Mesendoderm (in vitro differentiated cells): ENCODE results near the gene SYNPO.

Source experiments
- DNase-seq: peaks from one replicate; pipeline ENCODE4 v3.0.0; 2013
- H2AK5ac ChIP-seq: 2 replicates; pipeline ENCODE4 v1.6.1; 2013; ENCODE audit warnings: low read length, inconsistent platforms
- H2BK120ac ChIP-seq: 2 replicates; pipeline ENCODE4 v1.6.1; 2013; ENCODE audit warnings: low read depth, mild to moderate bottlenecking, low read length, moderate library complexity, mixed read lengths
- H2BK15ac ChIP-seq: replicated peaks from 2 replicates; pipeline ENCODE4 v1.6.1; 2013; ENCODE audit warnings: low read depth, mild to moderate bottlenecking, moderate library complexity
- H2BK5ac ChIP-seq: 2 replicates; pipeline ENCODE4 v1.6.1; 2013; ENCODE audit warnings: low read length, inconsistent platforms
- H3K18ac ChIP-seq: 2 replicates; pipeline ENCODE4 v1.6.1; 2013; ENCODE audit warnings: mild to moderate bottlenecking, low read length, mixed read lengths
- H3K23ac ChIP-seq: one replicate; pipeline ENCODE4 v1.6.1; 2013; ENCODE audit warnings: low read length
- H3K27ac ChIP-seq: 2 replicates; pipeline ENCODE4 v1.5.1; 2013; ENCODE audit warnings: low read depth, mild to moderate bottlenecking, inconsistent platforms, low read length, moderate library complexity
- H3K27me3 ChIP-seq: 2 replicates; pipeline ENCODE4 v1.6.1; 2013; ENCODE audit warnings: low read length, control low read depth, mild to moderate bottlenecking, inconsistent platforms; ENCODE audit not compliant: insufficient read depth, poor library complexity
- H3K36me3 ChIP-seq: 2 replicates; pipeline ENCODE4 v1.6.1; 2013; ENCODE audit warnings: low read length, inconsistent platforms; ENCODE audit not compliant: control insufficient read depth, insufficient read depth
- H3K4ac ChIP-seq: one replicate; pipeline ENCODE4 v1.6.1; 2013; ENCODE audit warnings: low read depth, mild to moderate bottlenecking, low read length, moderate library complexity
- H3K4me1 ChIP-seq: 2 replicates; pipeline ENCODE4 v1.6.1; 2013; ENCODE audit warnings: low read depth, low read length, inconsistent platforms; ENCODE audit not compliant: control insufficient read depth
- H3K4me2 ChIP-seq: 2 replicates; pipeline ENCODE4 v1.6.1; 2013; ENCODE audit warnings: low read length
- H3K4me3 ChIP-seq: 2 replicates; pipeline ENCODE4 v1.5.1; 2013; ENCODE audit warnings: mild to moderate bottlenecking, low read length
- H3K56ac ChIP-seq: one replicate; pipeline ENCODE4 v1.6.1; 2013; ENCODE audit warnings: low read length
- H3K79me1 ChIP-seq: 2 replicates; pipeline ENCODE4 v1.6.1; 2013; ENCODE audit warnings: low read length, inconsistent platforms
- H3K79me2 ChIP-seq: 2 replicates; pipeline ENCODE4 v1.6.1; 2013; ENCODE audit warnings: mild to moderate bottlenecking, low read length; ENCODE audit not compliant: control insufficient read depth, insufficient read depth
- H3K9ac ChIP-seq: 2 replicates; pipeline ENCODE4 v1.6.1; 2013; ENCODE audit warnings: low read length, inconsistent platforms
- H4K5ac ChIP-seq: one replicate; pipeline ENCODE4 v1.6.1; 2013; ENCODE audit warnings: low read length
- H4K8ac ChIP-seq: one replicate; pipeline ENCODE4 v1.6.1; 2013; ENCODE audit warnings: low read depth, mild to moderate bottlenecking, control low read depth, low read length, moderate library complexity
- WGBS: extraction: QIAGEN DNeasy Blood & Tissue Kit; methylation state at CpG from one replicate; pipeline ENCODE4 v1.1.7; 2013; ENCODE audit warnings: low lambda C conversion rate, missing lambda C conversion rate; ENCODE audit not compliant: insufficient coverage; ENCODE audit errors: extremely low coverage; 5-methylcytosine and 5-hydroxymethylcytosine counted together

Gene SYNPO

GRCh38 chr5:150618588-150619281, 21.7 kb upstream of the SYNPO start:
- Histone ChIP-seq H3K36me3 (no peaks in the 10 kb centered on the region), H3K79me2 (no peaks in the 10 kb centered on the region), H3K56ac (no peak overlapping the region), H3K4me2 (no peak overlapping the region), H4K8ac (no peak overlapping the region), H3K4me3 (no peak overlapping the region), H3K27me3 (no peaks in the 10 kb centered on the region), H2BK5ac (no peak overlapping the region), H3K79me1 (no peaks in the 10 kb centered on the region), H3K18ac (no peak overlapping the region), H3K27ac (no peak overlapping the region), H2AK5ac (no peak overlapping the region), H3K4ac (no peak overlapping the region), H2BK120ac (no peak overlapping the region), H4K5ac (no peak overlapping the region), H3K9ac (no peak overlapping the region), H2BK15ac (no peak overlapping the region), H3K23ac (no peak overlapping the region), H3K4me1 (peaks cover 7% of the 10 kb centered on the region)
- no peak for DNase-seq
- WGBS, result no CpG with 5 or more reads among the region's 17 CpGs

DNA sequence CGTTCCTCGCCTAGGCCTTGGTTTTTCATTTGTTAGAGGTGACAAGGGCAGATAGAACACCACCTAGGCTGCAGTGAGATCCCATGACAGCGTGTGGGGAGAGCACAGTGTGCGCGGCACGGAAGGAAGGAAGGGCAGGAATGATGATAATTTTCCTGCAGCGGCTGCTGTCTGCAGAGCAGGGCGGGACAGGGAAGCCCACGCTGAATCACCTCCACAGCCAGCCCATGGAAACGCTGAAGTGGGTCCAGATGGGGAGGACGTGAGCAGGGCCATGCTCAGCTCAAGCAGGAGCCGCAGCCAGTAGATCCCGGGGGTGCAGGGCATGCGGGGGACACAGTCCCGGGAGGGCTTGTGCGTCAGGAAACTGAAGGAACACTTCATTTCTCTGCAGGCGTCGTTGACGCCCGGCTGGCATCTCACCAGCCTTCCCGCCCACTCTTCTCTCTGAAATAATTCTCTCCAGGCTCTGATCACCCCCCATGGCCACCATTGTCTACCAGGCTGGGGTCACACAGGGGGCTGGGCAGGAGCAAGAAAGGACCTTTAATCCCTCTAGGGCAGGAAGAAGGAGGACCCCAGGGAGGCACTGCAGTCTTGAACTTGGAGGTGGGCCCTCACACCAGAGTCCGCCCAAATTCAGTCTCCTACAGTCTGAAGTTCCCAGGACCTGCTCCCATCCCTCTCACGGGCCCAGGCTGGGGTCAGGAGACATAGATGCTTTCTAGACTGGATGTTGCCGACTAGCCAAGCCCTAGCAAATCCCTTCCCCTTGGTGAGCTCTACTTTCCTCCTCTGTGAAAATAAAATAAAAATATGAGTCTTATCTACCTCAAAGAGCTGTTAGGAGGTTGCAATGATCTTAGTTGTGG, 20.9 kb upstream of the SYNPO start:
- H3K18ac ChIP-seq, result no peak overlapping the region
- no peaks in the 10 kb centered on the region for H3K27me3 ChIP-seq
- no peak overlapping the region for H3K9ac ChIP-seq
- H3K4me1 ChIP-seq, result peaks cover 7% of the 10 kb centered on the region
- H3K4me3 ChIP-seq, result no peak overlapping the region
- H2BK5ac ChIP-seq, result no peak overlapping the region
- no peaks in the 10 kb centered on the region for H3K79me2 ChIP-seq
- H3K79me1 ChIP-seq, result no peaks in the 10 kb centered on the region
- peak overlapping the region; percentile 47 for H3K56ac ChIP-seq
- WGBS, result no CpG with 5 or more reads among the region's 24 CpGs
- H2BK120ac ChIP-seq, result no peak overlapping the region
- no peak overlapping the region for H3K23ac ChIP-seq
- no peaks in the 10 kb centered on the region for H3K36me3 ChIP-seq
- no peak overlapping the region for H3K27ac ChIP-seq
- no peak overlapping the region for H4K8ac ChIP-seq
- H2AK5ac ChIP-seq, result no peak overlapping the region
- no peak overlapping the region for H3K4me2 ChIP-seq
- no peak overlapping the region for H3K4ac ChIP-seq
- no peak for DNase-seq
- H2BK15ac ChIP-seq, result no peak overlapping the region
- H4K5ac ChIP-seq, result no peak overlapping the region

GRCh38 chr5:150621301-150621700, 19.2 kb upstream of the SYNPO start:
- H3K27ac ChIP-seq, result no peak overlapping the region
- no peaks in the 10 kb centered on the region for H3K27me3 ChIP-seq
- H2BK15ac ChIP-seq, result no peak overlapping the region
- H3K56ac ChIP-seq, result no peak overlapping the region
- H3K79me1 ChIP-seq, result no peaks in the 10 kb centered on the region
- H3K79me2 ChIP-seq, result no peaks in the 10 kb centered on the region
- no peak overlapping the region for H3K23ac ChIP-seq
- no peak overlapping the region for H3K4me2 ChIP-seq
- H3K4me3 ChIP-seq, result no peak overlapping the region
- no peak for DNase-seq
- H2AK5ac ChIP-seq, result no peak overlapping the region
- no peak overlapping the region for H3K9ac ChIP-seq
- H3K18ac ChIP-seq, result no peak overlapping the region
- H3K36me3 ChIP-seq, result no peaks in the 10 kb centered on the region
- no CpG with 5 or more reads among the region's 5 CpGs for WGBS
- no peak overlapping the region for H4K5ac ChIP-seq
- no peak overlapping the region for H2BK120ac ChIP-seq
- H3K4ac ChIP-seq, result no peak overlapping the region
- H3K4me1 ChIP-seq, result peaks cover 9% of the 10 kb centered on the region
- no peak overlapping the region for H4K8ac ChIP-seq
- no peak overlapping the region for H2BK5ac ChIP-seq

DNA sequence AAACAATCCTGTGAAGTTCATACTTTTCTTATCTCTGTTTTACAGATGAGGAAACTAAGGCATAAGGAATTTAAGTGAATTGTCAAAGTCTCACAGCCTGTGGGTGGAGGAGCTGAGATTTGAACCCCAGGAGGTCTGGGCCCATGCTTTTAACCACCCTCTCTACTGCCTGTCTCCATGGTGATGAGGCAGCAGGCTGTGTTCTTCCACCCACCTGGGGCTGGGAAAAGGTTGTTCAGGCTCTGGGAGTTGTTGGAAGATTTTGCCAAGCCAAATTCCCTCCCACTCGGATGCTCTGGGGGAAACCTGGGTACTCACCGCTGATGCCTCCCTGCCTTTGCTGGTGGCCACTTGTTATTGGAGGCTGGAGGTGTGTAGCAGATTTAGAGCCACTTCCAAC, 18.3 kb upstream of the SYNPO start:
- Histone ChIP-seq H3K4ac (no peak overlapping the region), H3K36me3 (no peaks in the 10 kb centered on the region), H2BK5ac (no peak overlapping the region), H3K79me1 (no peaks in the 10 kb centered on the region), H3K56ac (no peak overlapping the region), H3K18ac (no peak overlapping the region), H3K27me3 (no peaks in the 10 kb centered on the region), H4K8ac (no peak overlapping the region), H2AK5ac (no peak overlapping the region), H3K27ac (no peak overlapping the region), H3K4me3 (no peak overlapping the region), H3K4me1 (peaks cover 9% of the 10 kb centered on the region), H2BK15ac (no peak overlapping the region), H3K4me2 (no peak overlapping the region), H3K23ac (no peak overlapping the region), H4K5ac (no peak overlapping the region), H3K9ac (no peak overlapping the region), H2BK120ac (no peak overlapping the region), H3K79me2 (no peaks in the 10 kb centered on the region)
- DNase-seq, result no peak
- WGBS, result no CpG with 5 or more reads among the region's 2 CpGs

GRCh38 chr5:150623152-150623877, 17.1 kb upstream of the SYNPO start:
- WGBS, result 100% methylated on average over 2 of the region's 7 CpGs
- no peak overlapping the region for H3K27ac ChIP-seq
- no peak overlapping the region for H2BK5ac ChIP-seq
- H3K79me2 ChIP-seq, result no peaks in the 10 kb centered on the region
- H3K4ac ChIP-seq, result no peak overlapping the region
- no peak overlapping the region for H2BK15ac ChIP-seq
- no peak overlapping the region for H3K9ac ChIP-seq
- H3K4me3 ChIP-seq, result no peak overlapping the region
- H2BK120ac ChIP-seq, result no peak overlapping the region
- no peak overlapping the region for H3K23ac ChIP-seq
- H3K4me1 ChIP-seq, result peaks cover 9% of the 10 kb centered on the region
- H4K5ac ChIP-seq, result no peak overlapping the region
- H3K18ac ChIP-seq, result no peak overlapping the region
- H3K36me3 ChIP-seq, result no peaks in the 10 kb centered on the region
- no peak overlapping the region for H3K56ac ChIP-seq
- no peak overlapping the region for H3K4me2 ChIP-seq
- H3K27me3 ChIP-seq, result no peaks in the 10 kb centered on the region
- no peak overlapping the region for H4K8ac ChIP-seq
- no peaks in the 10 kb centered on the region for H3K79me1 ChIP-seq
- DNase-seq, result no peak
- H2AK5ac ChIP-seq, result no peak overlapping the region
